Measurements from ENCODE around the gene OR2D3. TPM values are rescaled to one million over a fixed set of nuclear protein-coding genes. Genes with fewer than 3 reads are reported as not detected.
A peak's percentile ranks its signal among the peaks of the same experiment; 100 is the strongest.
"Not testable (repeated sequence)": the region's sequence is repeated elsewhere in the genome, so short reads cannot be mapped to it uniquely, and the experiment has no call there.

OR2D3 gene
- total RNA-seq (2014; rRNA removed; shearing (Covaris generic)), result not detected in 2 replicates
- polyA plus RNA-seq (2014; cell fraction: nucleus; rRNA removed), result not detected in 2 replicates

GRCh38 chr11:6920702-6921101 lies at the start of gene OR2D3:
Gene OR2D3, plus strand, starts transcription at chr11:6921002. Its CDS starts 0 bp downstream, at chr11:6921002.
- DNase-seq (ENCODE audit: extremely low read depth, low read depth), result no peak

DNA sequence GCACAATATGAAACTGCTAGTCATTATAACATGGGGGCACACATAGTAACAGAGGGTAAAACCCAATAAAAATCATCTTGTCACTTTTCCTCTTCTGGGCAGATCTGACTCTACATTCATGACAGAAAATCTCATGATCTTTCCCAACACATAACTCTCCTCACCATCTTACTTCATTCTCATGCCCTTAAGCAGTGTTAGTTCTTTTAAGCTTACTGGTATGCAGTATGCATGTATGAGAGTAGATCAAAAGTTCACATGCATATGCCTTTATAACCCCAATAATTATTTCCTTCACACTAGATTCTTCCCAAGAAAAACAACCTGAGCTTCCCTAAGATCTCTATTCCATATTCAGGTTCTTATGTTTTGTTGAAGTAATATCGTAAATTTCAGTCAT lies 49.5 kb upstream of the OR2D3 start:
- no peak for DNase-seq (ENCODE audit: extremely low read depth, low read depth)

DNA sequence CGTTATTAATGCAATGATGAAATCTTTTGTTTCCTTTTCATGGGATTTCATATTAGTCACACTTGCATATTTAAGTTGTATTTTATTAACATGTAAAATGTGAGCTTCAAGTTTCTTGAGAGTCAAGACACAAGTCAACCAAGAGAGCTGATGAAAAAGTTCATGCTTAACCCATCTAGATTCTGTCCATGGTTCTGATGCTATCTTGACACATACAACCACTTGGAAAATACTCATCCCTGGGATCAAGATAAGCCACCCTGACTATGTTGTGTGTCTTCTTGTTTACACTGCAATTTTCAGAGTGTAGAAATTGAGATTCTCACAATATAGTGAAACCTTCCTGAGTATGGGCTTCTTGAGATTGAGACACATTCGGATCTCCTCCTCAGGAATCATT lies 45.0 kb upstream of the OR2D3 start:
- no peak for DNase-seq (ENCODE audit: extremely low read depth, low read depth)

- no peak for DNase-seq (ENCODE audit: extremely low read depth, low read depth)
Measured at GRCh38 chr11:6876325-6876724, 44.5 kb upstream of the OR2D3 start, which contains the start of gene OR10A4. Gene OR10A4, plus strand, starts transcription at chr11:6876625. Its CDS starts 23 bp downstream, at chr11:6876648.

DNA sequence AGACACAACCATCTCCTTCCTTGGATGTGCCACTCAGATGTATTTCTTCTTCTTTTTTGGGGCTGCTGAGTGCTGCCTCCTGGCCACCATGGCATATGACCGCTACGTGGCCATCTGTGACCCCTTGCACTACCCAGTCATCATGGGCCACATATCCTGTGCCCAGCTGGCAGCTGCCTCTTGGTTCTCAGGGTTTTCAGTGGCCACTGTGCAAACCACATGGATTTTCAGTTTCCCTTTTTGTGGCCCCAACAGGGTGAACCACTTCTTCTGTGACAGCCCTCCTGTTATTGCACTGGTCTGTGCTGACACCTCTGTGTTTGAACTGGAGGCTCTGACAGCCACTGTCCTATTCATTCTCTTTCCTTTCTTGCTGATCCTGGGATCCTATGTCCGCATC lies 43.9 kb upstream of the OR2D3 start:
- DNase-seq (ENCODE audit: extremely low read depth, low read depth), result no peak

DNA sequence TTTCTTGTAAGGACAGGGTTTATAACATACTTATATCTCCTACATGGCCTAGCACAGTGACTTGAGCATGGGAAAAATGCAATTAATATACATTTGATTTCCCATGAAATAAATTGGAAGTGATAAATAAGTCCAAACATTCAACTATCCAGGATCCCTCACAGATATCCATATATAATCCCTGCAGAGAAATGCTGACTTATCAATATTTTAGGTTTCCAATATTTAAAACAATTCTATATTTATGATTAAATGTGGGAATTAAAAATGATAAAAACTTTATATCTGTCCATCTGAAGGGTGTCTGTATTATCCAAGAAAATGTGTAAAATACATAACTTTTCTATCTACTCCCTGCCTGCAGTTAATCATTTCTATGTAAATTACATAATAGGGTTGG lies 38.1 kb upstream of the OR2D3 start:
- DNase-seq (ENCODE audit: extremely low read depth, low read depth), result no peak

DNA sequence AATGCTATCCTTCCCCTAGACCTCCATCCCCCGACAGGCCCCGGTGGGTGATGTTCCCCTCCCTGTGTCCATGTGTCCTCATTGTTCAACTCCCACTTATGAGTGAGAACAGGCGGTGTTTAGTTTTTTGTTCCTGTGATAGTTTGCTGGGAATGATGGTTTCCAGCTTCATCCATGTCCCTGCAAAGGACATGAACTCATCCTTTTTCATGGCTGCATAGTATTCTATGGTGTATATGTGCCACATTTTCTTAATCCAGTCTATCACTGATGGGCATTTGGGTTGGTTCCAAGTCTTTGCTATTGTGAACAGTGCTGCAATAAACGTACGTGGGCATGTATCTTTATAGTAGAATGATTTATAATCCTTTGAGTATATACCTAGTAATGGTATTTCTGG lies 33.1 kb upstream of the OR2D3 start:
- DNase-seq (ENCODE audit: extremely low read depth, low read depth), result not testable (repeated sequence)

DNA sequence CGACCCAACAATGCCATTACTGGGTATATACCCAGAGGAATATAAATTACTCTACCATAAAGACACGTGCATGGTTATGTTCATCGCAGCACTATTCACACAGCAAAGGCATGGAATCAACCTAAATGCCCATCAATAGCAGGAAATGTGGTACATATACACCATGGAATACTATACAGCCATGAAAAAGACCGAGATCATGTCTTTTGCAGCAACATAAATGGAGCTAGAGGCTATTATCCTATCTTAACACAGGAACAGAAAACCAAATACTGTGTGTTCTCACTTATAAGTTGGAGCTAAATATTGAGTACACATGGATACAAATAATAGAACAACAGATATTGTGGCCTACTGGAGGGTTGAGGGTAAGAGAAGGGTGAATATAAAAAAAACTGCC lies 32.0 kb upstream of the OR2D3 start:
- no peak for DNase-seq (ENCODE audit: extremely low read depth, low read depth)

DNA sequence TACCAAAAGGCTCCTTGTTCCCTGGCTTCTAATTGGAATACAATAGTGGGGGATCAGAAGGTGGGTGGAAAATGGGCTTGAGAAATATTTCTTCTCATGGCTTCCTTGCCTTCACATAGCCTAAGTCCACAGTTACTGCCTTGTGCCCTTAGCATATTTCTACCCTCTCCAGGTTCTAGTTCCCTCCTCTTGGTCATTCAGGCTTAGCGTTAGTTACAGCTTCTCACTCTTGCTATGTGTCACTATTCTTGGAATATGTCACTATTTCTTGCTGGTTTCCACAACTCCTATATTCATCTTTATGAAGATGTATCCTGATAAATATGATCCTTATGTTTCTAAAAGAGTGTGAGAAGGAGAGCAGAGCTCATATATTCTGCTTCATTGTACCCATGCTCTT lies 31.0 kb upstream of the OR2D3 start:
- DNase-seq (ENCODE audit: extremely low read depth, low read depth), result no peak

- DNase-seq (ENCODE audit: extremely low read depth, low read depth), result no peak
Measured at GRCh38 chr11:6892400-6892799, 28.4 kb upstream of the OR2D3 start, which contains the start of gene OR2D2. Gene OR2D2, minus strand, starts transcription at chr11:6892500. Its CDS starts 0 bp downstream, at chr11:6892500.

GRCh38 chr11:6894097-6894496 lies 26.7 kb upstream of the OR2D3 start:
- no peak for DNase-seq (ENCODE audit: extremely low read depth, low read depth)

GRCh38 chr11:6895010-6895409 lies 25.8 kb upstream of the OR2D3 start:
- DNase-seq (ENCODE audit: extremely low read depth, low read depth), result no peak

GRCh38 chr11:6898911-6899310 lies 21.9 kb upstream of the OR2D3 start:
- DNase-seq (ENCODE audit: extremely low read depth, low read depth), result no peak

DNA sequence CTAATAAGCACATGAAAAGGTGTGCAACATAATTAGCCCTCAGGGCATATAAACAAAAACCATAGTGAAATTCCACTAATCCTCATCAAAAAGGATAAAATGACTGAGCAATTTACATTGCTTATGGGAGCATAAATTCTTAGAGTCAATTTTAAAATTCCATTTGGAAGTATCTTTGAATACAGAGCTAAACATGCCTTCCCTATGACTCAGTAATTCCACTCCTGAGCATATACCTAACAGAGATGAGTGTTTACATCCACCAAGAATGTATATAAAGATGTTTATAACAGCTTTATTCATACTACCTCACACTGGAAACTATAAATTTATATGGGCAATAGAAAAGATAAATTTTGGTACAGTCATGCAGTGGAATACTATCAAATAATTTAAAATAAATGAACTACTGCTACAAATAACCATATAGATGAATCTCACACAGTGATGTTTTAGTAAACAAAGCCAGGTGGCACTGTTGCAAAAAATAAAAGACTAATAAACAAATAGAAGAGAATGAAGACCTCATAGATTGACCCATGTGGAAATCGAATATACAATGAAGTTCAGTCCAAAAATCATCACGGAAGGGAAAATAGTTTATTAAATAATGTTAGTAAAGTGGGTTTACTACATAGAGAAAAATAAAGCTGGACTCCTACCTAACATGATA lies 20.3 kb upstream of the OR2D3 start:
- no peak for DNase-seq (ENCODE audit: extremely low read depth, low read depth)

DNA sequence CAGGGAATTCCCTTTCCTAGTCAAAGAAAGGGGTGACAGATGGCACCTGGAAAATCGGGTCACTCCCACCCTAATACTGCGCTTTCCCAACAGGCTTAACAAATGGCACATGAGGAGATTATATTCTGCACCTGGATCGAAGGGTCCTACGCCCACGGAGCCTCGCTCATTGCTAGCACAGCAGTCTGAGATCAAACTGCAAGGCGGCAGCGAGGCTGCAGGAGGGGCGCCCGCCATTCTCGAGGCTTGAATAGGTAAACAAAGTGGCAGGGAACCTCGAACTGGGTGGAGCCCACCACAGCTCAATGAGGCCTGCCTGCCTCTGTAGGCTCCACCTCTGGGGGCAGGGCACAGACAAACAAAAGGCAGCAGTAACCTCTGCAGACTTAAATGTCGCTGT lies 16.0 kb upstream of the OR2D3 start:
- not testable (repeated sequence) for DNase-seq (ENCODE audit: extremely low read depth, low read depth)

DNA sequence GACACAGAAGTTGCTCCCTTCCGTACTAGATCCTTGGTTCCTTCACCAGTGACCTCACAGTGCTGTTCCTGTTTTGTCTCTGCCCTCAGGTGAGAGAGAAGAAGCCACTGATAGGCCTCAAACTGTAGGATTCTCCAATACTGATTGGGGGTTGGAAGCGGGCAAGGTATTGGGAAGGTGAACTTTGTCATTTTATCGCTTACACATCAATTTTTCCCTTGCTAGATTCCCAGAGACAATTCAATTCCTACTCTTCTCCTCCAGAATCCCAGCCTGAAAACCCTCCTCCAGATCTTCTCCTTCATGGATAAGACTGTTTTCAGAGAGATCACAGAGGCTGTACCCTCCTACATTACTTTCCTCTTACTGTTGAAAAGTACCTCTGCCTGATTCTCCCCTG lies 9.4 kb upstream of the OR2D3 start:
- DNase-seq (ENCODE audit: extremely low read depth, low read depth), result no peak

GRCh38 chr11:6911948-6912347 lies 8.9 kb upstream of the OR2D3 start:
- DNase-seq (ENCODE audit: extremely low read depth, low read depth), result no peak

DNA sequence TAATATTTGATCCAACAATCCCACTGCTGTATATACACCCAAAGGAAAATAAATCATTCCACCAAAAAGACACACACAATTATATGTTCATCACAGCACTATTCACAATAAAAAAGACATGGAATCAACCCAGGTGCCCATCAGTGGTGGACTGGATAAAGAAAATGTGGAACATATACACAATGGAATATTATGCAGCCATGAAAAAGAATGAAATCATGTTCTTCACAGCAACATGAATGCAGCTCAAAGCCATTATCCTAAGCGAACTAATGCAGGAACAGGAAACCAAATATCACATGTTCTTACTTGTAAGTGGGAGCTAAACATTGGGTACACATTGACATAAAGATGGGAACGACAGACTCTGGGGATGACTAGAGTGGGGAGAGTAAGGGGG lies 1.1 kb upstream of the OR2D3 start:
- DNase-seq (ENCODE audit: extremely low read depth, low read depth), result no peak

DNA sequence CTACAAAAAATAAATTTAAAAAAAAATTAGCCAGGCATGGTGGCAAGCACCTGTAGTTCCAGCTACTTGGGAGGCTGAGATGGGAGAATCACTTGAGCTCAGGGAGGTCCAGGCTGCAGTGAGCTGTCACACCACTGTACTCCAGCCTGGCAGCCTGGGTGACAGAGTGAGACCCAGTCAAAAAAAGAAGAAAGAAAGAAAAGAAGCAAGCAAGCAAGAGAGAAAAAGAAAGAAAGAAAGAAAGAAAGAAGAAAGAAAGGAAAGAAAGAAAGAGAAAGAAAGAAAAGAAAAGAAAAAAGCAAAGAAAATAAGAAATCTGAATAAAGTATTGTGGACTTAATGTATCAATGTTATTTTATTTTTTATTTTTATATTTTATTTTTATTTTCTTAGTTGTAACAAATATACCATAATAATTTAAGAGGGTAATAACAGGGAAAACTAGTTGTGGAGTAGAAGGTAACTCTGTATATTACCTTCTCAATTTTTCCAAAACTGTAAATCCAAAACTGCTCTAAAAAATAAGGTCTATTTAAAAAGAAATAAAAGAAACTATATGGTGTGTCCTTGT lies 4.3 kb downstream of the OR2D3 start:
- DNase-seq (ENCODE audit: extremely low read depth, low read depth), result no peak

GRCh38 chr11:6925636-6926207 lies 4.9 kb downstream of the OR2D3 start:
- no peak for DNase-seq (ENCODE audit: extremely low read depth, low read depth)

DNA sequence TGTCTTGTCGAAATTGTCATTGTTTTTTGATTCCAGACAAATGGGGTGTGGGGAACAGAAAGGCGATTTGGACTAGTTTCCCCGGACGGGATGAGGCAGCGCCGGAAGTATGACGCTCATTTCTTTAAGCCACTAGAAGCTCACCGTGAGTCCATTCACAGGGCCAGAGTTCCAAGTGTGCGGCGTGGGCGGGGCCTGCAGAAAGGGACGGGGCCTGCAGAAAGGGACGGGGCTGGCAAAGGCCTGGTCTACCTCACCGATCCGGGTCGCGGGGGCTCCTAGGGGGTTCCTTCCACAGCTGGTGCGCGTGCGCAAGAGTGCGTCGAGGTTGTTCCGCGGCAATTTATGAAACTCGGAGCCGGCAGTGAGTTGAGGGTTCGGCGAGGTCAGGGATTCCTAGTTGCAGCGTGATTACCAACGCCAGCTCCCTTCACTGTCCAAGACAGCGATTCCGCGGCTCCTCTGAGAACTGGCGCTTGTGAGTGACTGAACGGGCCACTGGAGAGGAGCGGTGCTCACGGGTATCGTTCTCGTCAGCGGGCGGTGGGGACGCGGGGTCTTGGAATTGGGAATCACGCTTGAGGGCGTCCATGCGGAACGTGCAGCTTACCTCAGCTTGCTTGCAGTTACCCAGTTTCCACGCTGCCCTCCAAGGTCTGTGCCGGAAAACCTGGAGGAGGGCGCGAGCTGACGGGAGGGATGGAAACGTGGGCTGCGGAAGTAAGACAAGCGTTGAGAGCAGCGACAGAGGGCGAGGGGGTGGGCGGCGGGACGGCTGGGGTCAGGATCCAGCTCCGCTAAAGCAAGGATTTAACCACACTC lies 5.6 kb downstream of the OR2D3 start, which contains the start of gene ZNF215:
ZNF215 (plus strand) TSS at position 219 of the 822 bp plus-strand sequence. CDS start 5,847 bp downstream, outside the sequence.
- DNase-seq (ENCODE audit: extremely low read depth, low read depth), result peak; percentile 72

Measured in NCI-H460 (cell line).